Measurements from ENCODE around the gene NCK1.

Gene NCK1

GRCh38 chr3:136938334-136938733 lies 76.3 kb downstream of the NCK1 start:
- Histone ChIP-seq H3K36me3 (ENCODE audit: insufficient read depth, insufficient read length, low read length) (peaks cover 3% of the 10 kb centered on the region), H3K9me3 (ENCODE audit: insufficient read depth, low read length) (no peaks in the 10 kb centered on the region), H3K4me3 (ENCODE audit: insufficient read length, low read depth) (no peak overlapping the region), H3K9ac (ENCODE audit: insufficient read length, low read depth) (no peak overlapping the region), H3K4me1 (ENCODE audit: insufficient read depth, insufficient read length) (no peaks in the 10 kb centered on the region), H3K27me3 (ENCODE audit: insufficient read depth, insufficient read length) (no peaks in the 10 kb centered on the region)
- no peak for DNase-seq (ENCODE audit: low read depth, low spot score)
- TF ChIP-seq YY1 (IDR thresholded peaks at IDR 0.05; ENCODE audit: insufficient read depth, insufficient read length) (no peak), SUZ12 (IDR thresholded peaks at IDR 0.05; ENCODE audit: extremely low read depth, insufficient read depth, insufficient read length) (no peak), ZNF274 (IDR thresholded peaks at IDR 0.05; ENCODE audit: low read depth, low read length) (no peak)

GRCh38 chr3:136939489-136939888 lies 77.5 kb downstream of the NCK1 start:
- TF ChIP-seq YY1 (IDR thresholded peaks at IDR 0.05; ENCODE audit: insufficient read depth, insufficient read length), result no peak
- no peak for TF ChIP-seq SUZ12 (IDR thresholded peaks at IDR 0.05; ENCODE audit: extremely low read depth, insufficient read depth, insufficient read length)
- TF ChIP-seq ZNF274 (IDR thresholded peaks at IDR 0.05; ENCODE audit: low read depth, low read length), result no peak

GRCh38 chr3:136942803-136943202 lies 80.8 kb downstream of the NCK1 start:
- H3K9ac ChIP-seq (ENCODE audit: insufficient read length, low read depth), result no peak overlapping the region
- no peak overlapping the region for H3K4me3 ChIP-seq (ENCODE audit: insufficient read length, low read depth)
- no peaks in the 10 kb centered on the region for H3K27me3 ChIP-seq (ENCODE audit: insufficient read depth, insufficient read length)
- no peaks in the 10 kb centered on the region for H3K9me3 ChIP-seq (ENCODE audit: insufficient read depth, low read length)
- no peaks in the 10 kb centered on the region for H3K4me1 ChIP-seq (ENCODE audit: insufficient read depth, insufficient read length)
- H3K36me3 ChIP-seq (ENCODE audit: insufficient read depth, insufficient read length, low read length), result peaks cover 10% of the 10 kb centered on the region
- DNase-seq (ENCODE audit: low read depth, low spot score), result no peak
- no peak for TF ChIP-seq YY1 (IDR thresholded peaks at IDR 0.05; ENCODE audit: insufficient read depth, insufficient read length)
- no peak for TF ChIP-seq ZNF274 (IDR thresholded peaks at IDR 0.05; ENCODE audit: low read depth, low read length)
- no peak for TF ChIP-seq SUZ12 (IDR thresholded peaks at IDR 0.05; ENCODE audit: extremely low read depth, insufficient read depth, insufficient read length)

More at GRCh38 chr3:136939489-136939888, 77.5 kb downstream of the NCK1 start:
- Histone ChIP-seq H3K9ac (ENCODE audit: insufficient read length, low read depth) (no peak overlapping the region), H3K27me3 (ENCODE audit: insufficient read depth, insufficient read length) (no peaks in the 10 kb centered on the region), H3K4me1 (ENCODE audit: insufficient read depth, insufficient read length) (no peaks in the 10 kb centered on the region), H3K4me3 (ENCODE audit: insufficient read length, low read depth) (no peak overlapping the region), H3K9me3 (ENCODE audit: insufficient read depth, low read length) (no peaks in the 10 kb centered on the region), H3K36me3 (ENCODE audit: insufficient read depth, insufficient read length, low read length) (peaks cover under 1% of the 10 kb centered on the region)
- DNase-seq (ENCODE audit: low read depth, low spot score), result no peak

- peaks cover 10% of the 10 kb centered on the region for H3K36me3 ChIP-seq (ENCODE audit: insufficient read depth, insufficient read length, low read length)
- H3K9ac ChIP-seq (ENCODE audit: insufficient read length, low read depth), result no peak overlapping the region
- TF ChIP-seq ZNF274 (IDR thresholded peaks at IDR 0.05; ENCODE audit: low read depth, low read length) (no peak), SUZ12 (IDR thresholded peaks at IDR 0.05; ENCODE audit: extremely low read depth, insufficient read depth, insufficient read length) (no peak), YY1 (IDR thresholded peaks at IDR 0.05; ENCODE audit: insufficient read depth, insufficient read length) (no peak)
- no peaks in the 10 kb centered on the region for H3K4me1 ChIP-seq (ENCODE audit: insufficient read depth, insufficient read length)
- no peak overlapping the region for H3K4me3 ChIP-seq (ENCODE audit: insufficient read length, low read depth)
- H3K9me3 ChIP-seq (ENCODE audit: insufficient read depth, low read length), result no peaks in the 10 kb centered on the region
- no peaks in the 10 kb centered on the region for H3K27me3 ChIP-seq (ENCODE audit: insufficient read depth, insufficient read length)
- DNase-seq (ENCODE audit: low read depth, low spot score), result no peak
Observed at GRCh38 chr3:136943436-136943835, 81.4 kb downstream of the NCK1 start.

GRCh38 chr3:136946978-136947377 lies 85.0 kb downstream of the NCK1 start:
- DNase-seq (ENCODE audit: low read depth, low spot score), result no peak
- Histone ChIP-seq H3K4me3 (ENCODE audit: insufficient read length, low read depth) (no peak overlapping the region), H3K9ac (ENCODE audit: insufficient read length, low read depth) (no peak overlapping the region), H3K27me3 (ENCODE audit: insufficient read depth, insufficient read length) (no peaks in the 10 kb centered on the region), H3K9me3 (ENCODE audit: insufficient read depth, low read length) (no peaks in the 10 kb centered on the region), H3K36me3 (ENCODE audit: insufficient read depth, insufficient read length, low read length) (peaks cover 10% of the 10 kb centered on the region), H3K4me1 (ENCODE audit: insufficient read depth, insufficient read length) (no peaks in the 10 kb centered on the region)
- no peak for TF ChIP-seq ZNF274 (IDR thresholded peaks at IDR 0.05; ENCODE audit: low read depth, low read length)

- no peaks in the 10 kb centered on the region for H3K9me3 ChIP-seq (ENCODE audit: insufficient read depth, low read length)
- H3K9ac ChIP-seq (ENCODE audit: insufficient read length, low read depth), result no peak overlapping the region
- no peaks in the 10 kb centered on the region for H3K27me3 ChIP-seq (ENCODE audit: insufficient read depth, insufficient read length)
- H3K4me1 ChIP-seq (ENCODE audit: insufficient read depth, insufficient read length), result no peaks in the 10 kb centered on the region
- no peak for DNase-seq (ENCODE audit: low read depth, low spot score)
- no peak for TF ChIP-seq YY1 (IDR thresholded peaks at IDR 0.05; ENCODE audit: insufficient read depth, insufficient read length)
- TF ChIP-seq SUZ12 (IDR thresholded peaks at IDR 0.05; ENCODE audit: extremely low read depth, insufficient read depth, insufficient read length), result no peak
- no peak for TF ChIP-seq ZNF274 (IDR thresholded peaks at IDR 0.05; ENCODE audit: low read depth, low read length)
- peaks cover 10% of the 10 kb centered on the region for H3K36me3 ChIP-seq (ENCODE audit: insufficient read depth, insufficient read length, low read length)
- H3K4me3 ChIP-seq (ENCODE audit: insufficient read length, low read depth), result no peak overlapping the region
Observed at GRCh38 chr3:136947477-136947876, 85.5 kb downstream of the NCK1 start.

- H3K36me3 ChIP-seq (ENCODE audit: insufficient read depth, insufficient read length, low read length), result peaks cover 10% of the 10 kb centered on the region
- H3K9me3 ChIP-seq (ENCODE audit: insufficient read depth, low read length), result no peaks in the 10 kb centered on the region
- H3K4me3 ChIP-seq (ENCODE audit: insufficient read length, low read depth), result no peak overlapping the region
- H3K27me3 ChIP-seq (ENCODE audit: insufficient read depth, insufficient read length), result no peaks in the 10 kb centered on the region
- DNase-seq (ENCODE audit: low read depth, low spot score), result no peak
- no peaks in the 10 kb centered on the region for H3K4me1 ChIP-seq (ENCODE audit: insufficient read depth, insufficient read length)
- TF ChIP-seq SUZ12 (IDR thresholded peaks at IDR 0.05; ENCODE audit: extremely low read depth, insufficient read depth, insufficient read length) (no peak), YY1 (IDR thresholded peaks at IDR 0.05; ENCODE audit: insufficient read depth, insufficient read length) (no peak), ZNF274 (IDR thresholded peaks at IDR 0.05; ENCODE audit: low read depth, low read length) (no peak)
- no peak overlapping the region for H3K9ac ChIP-seq (ENCODE audit: insufficient read length, low read depth)
Observed at GRCh38 chr3:136949146-136949545, 87.1 kb downstream of the NCK1 start.

- no peaks in the 10 kb centered on the region for H3K27me3 ChIP-seq (ENCODE audit: insufficient read depth, insufficient read length)
- peaks cover 10% of the 10 kb centered on the region for H3K36me3 ChIP-seq (ENCODE audit: insufficient read depth, insufficient read length, low read length)
- no peaks in the 10 kb centered on the region for H3K9me3 ChIP-seq (ENCODE audit: insufficient read depth, low read length)
- no peak overlapping the region for H3K4me3 ChIP-seq (ENCODE audit: insufficient read length, low read depth)
- no peak for DNase-seq (ENCODE audit: low read depth, low spot score)
- TF ChIP-seq SUZ12 (IDR thresholded peaks at IDR 0.05; ENCODE audit: extremely low read depth, insufficient read depth, insufficient read length), result no peak
- TF ChIP-seq ZNF274 (IDR thresholded peaks at IDR 0.05; ENCODE audit: low read depth, low read length), result no peak
- TF ChIP-seq YY1 (IDR thresholded peaks at IDR 0.05; ENCODE audit: insufficient read depth, insufficient read length), result no peak
- no peaks in the 10 kb centered on the region for H3K4me1 ChIP-seq (ENCODE audit: insufficient read depth, insufficient read length)
- H3K9ac ChIP-seq (ENCODE audit: insufficient read length, low read depth), result no peak overlapping the region
Observed at GRCh38 chr3:136949708-136950107, 87.7 kb downstream of the NCK1 start.

Measured in NT2/D1 (cell line).